Amniotic stem cell (primary cell): Measurements from ENCODE around the gene CORO7.
A peak's percentile ranks its signal among the peaks of the same experiment; 100 is the strongest.

ENCODE experiments used
- DNase-seq: peaks from one replicate; lab custom pipeline; 2025; lab: John Stamatoyannopoulos, UW

CORO7 gene

GRCh38 chr16:4307215-4308037 is 109.0 kb downstream of the CORO7 start:
- DNase-seq, result peak; percentile 85

- no peak for DNase-seq
Measured at GRCh38 chr16:4306470-4307214, 109.8 kb downstream of the CORO7 start.
